Spleen (tissue), 7 donors: ENCODE measurements around the gene PRMT9.

Experiments
- CTCF ChIP-seq, 11 experiments: fragments of 200-600 bp in 7 of 11; fragments of 450-650 bp in 4 of 11; sonication (generic) in 4 of 11; IDR thresholded peaks in 8 of 11; conservative IDR thresholded peaks in 3 of 11; 1 replicate in 7 of 11; 2 replicates in 4 of 11; pipeline versions ENCODE4 v1.4.0 to v1.8.0; 2016 to 2021; ENCODE audit warnings: antibody characterized with exemption in 11 of 11, inconsistent platforms in 4 of 11, mild to moderate bottlenecking in 1 of 11
- POLR2AphosphoS5 ChIP-seq, 3 donors: sonication (generic); formaldehyde crosslinking; IDR thresholded peaks; one replicate each; pipeline ENCODE4 v1.5.1; 2017; ENCODE audit warnings: antibody characterized with exemption in 3 of 3
- donor health status: DM: no; HTN: no; CAD: no; lungs with moderate emphysema.
- donor health status: DM: no; HTN: no; CAD: no.
- donor health status: DM: no; HTN: no; CAD: no.

- no peak for TF ChIP-seq POLR2AphosphoS5 (IDR thresholded peaks at IDR 0.05)
- no peak for TF ChIP-seq CTCF (IDR thresholded peaks at IDR 0.05 in 8 of 11, conservative IDR thresholded peaks at IDR 0.05 in 3 of 11)
Observed at GRCh38 chr4:147617841-147618691, 65.9 kb downstream of the PRMT9 start.
